ENCODE measurements around the gene GRK3.

Gene GRK3

DNA sequence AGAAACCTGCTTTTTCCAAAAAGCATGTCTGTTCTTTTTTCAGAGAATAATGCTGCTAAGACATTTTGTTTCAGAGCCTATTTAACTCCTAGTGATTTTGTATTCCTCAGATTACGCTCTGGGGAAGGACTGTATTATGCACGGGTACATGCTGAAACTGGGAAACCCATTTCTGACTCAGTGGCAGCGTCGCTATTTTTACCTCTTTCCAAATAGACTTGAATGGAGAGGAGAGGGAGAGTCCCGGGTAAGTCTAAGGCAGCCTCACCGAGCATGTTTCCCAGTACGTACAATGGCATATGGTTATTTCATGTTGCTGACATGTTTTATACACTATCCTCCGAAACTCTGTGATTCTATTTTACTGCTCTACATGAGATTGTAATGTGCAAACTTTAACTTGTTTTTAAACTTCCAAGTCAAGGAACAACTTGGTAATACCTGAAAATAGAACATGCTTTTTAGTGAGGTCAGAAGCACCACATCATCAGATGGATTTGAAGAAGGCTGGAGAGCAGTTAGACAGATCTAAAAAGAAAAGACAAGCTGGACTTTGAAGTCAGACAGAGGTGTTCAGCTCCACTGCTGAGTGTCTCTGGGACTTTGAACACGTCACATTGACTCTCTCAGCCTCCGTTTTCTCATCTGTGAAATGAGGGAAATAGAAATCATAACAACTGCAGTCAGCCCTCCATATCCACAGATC is 153.8 kb downstream of the GRK3 start:
- no peak for FAIRE-seq

DNA sequence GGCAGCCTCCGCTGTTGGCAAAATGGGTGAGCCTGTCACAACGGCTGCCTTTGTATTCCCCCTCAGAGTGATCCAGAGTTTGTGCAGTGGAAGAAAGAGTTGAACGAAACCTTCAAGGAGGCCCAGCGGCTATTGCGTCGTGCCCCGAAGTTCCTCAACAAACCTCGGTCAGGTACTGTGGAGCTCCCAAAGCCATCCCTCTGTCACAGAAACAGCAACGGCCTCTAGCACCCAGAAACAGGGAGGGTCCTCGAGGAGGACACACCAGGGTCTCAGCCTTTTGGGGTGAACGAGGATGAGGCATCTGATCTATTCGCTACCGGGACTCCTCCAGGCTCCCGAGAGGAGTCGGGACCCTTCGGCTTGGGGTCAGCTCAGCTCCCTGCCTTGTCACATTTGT is 157.7 kb downstream of the GRK3 start:
- DNase-seq (ENCODE audit: insufficient read length, low spot score) (no peak), FAIRE-seq (no peak)

More for the DNA sequence above, 153.8 kb downstream of the GRK3 start:
- no peak for DNase-seq (ENCODE audit: insufficient read length, low spot score)

GRCh38 chr22:25722626-25723025 is 158.2 kb downstream of the GRK3 start:
- no peak for DNase-seq (ENCODE audit: insufficient read length, low spot score)
- no peak for FAIRE-seq

DNA sequence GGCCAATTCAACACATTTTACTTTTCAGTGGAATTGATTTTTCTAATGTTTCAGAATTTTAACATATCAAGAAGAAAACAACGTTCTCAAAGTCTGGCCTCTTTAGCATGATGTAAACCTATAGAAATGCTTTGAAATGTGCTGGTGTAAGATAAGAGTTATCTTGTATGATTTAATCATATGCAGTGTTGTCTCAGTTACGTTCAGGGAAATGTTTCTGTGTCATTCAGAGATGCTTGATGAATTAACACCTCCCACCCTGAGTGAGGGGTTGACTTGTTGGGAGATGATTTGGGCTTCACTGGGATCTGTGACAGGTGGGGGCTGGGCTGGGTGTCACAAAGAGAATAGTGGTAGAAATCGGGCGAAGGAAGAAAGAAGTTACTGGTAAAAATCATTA is 161.8 kb downstream of the GRK3 start:
- FAIRE-seq (no peak), DNase-seq (ENCODE audit: insufficient read length, low spot score) (no peak)

DNA sequence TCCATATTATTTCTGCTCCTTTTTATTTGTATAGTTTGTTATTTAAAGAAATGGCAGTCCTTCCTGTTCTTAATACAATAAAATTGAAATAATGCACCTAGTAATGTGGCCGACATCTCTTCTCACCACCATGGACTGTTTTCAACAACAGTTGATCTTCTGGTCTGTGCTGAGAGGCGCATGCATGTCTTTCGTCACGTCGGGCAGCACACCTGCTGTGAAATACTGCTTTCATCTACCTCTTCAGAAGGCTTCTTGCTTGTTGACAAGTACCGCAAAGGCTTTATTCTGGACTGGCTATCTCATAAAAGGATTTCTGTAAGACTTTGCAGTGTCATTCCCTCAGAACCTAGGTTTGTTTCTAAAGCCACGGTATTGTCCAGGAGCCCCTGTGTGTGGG is 163.6 kb downstream of the GRK3 start:
- no peak for DNase-seq (ENCODE audit: insufficient read length, low spot score)

GRCh38 chr22:25729016-25729995 is 164.8 kb downstream of the GRK3 start:
- DNase-seq (ENCODE audit: insufficient read length, low spot score) (no peak), FAIRE-seq (no peak)

More for the DNA sequence above, 163.6 kb downstream of the GRK3 start:
- FAIRE-seq = no peak

GRCh38 chr22:25735650-25736049 is 171.2 kb downstream of the GRK3 start:
- no peak for DNase-seq (ENCODE audit: insufficient read length, low spot score)
- no peak for FAIRE-seq

DNA sequence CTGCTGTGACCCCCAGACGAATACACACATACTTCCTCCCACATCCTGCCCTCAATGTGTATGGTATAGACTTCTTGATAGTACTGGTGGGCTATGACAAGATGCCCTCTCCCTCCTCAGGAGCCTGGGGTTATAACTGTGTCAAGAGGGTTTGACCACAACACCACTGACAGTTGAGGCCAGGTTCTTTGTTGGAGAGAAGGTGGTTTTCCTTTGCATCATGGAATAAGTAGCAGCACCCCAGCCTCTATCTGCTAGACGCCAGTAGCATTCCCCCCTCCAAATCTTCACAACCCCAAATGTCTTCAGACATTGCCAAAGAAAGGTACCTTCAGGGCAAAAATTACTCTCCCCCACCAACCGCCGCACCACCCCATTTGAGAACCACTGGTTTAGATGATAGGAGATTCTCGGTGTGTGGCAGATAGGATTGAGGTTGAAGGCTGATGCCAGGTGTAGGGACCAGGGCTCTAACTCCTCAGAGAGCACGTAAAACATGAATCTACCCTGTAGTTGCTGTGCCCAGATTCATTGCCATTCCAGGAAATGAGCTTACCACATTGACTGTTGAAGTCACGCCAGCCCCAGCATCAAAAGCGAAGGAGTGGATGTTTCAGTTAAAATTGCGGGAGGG is 172.0 kb downstream of the GRK3 start:
- no peak for DNase-seq (ENCODE audit: insufficient read length, low spot score)
- no peak for FAIRE-seq

GRCh38 chr22:25739659-25740344 is 175.3 kb downstream of the GRK3 start:
- DNase-seq (ENCODE audit: insufficient read length, low spot score) (no peak), FAIRE-seq (no peak)

GRCh38 chr22:25741692-25742626 is 177.5 kb downstream of the GRK3 start, which contains the start of gene MYO18B:
Gene MYO18B, plus strand, starts transcription at chr22:25742188. Its CDS starts 18,905 bp downstream, at chr22:25761093.
- no peak for FAIRE-seq

DNA sequence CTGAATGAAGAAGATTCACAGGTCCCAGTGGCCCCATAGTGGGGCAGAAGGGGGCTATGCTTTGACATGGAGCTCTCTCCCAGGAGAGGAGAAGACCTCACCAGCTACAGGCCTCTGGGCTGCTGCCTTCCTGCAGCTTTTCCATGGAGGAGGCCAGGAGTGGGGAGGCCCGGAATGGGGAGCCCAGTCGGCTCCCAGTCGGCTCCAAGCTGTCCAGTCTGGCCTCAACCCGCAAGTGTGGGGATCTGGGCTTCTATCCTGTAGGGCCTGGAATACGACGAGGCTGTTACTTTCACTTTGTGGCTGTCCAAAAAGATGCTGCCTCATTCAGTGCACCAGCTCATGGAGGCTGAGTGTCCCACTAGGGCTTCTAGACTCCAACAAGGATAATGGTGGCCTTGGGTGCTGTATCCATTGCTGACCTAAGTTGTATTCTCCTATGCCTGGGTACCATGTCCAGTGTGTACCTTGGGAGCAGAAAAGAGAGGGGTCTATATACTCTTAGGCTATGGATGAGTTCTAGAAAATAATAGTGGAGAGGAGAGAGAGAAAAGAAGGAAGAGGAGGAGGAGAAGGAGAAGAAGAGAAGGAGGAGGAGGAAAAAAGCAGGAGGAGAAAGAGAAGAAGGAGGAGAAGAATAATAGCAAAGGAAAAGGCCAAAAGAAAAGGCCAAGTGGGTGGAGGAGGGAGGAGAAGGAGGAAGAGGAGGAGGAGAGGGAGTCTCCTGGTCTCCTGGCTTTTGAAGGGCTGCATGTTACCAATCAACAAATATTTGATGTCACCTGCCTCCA is 178.6 kb downstream of the GRK3 start:
- DNase-seq (ENCODE audit: insufficient read length, low spot score) (no peak), FAIRE-seq (no peak)

More at GRCh38 chr22:25741692-25742626, 177.5 kb downstream of the GRK3 start, which contains the start of gene MYO18B:
- no peak for DNase-seq (ENCODE audit: insufficient read length, low spot score)

DNA sequence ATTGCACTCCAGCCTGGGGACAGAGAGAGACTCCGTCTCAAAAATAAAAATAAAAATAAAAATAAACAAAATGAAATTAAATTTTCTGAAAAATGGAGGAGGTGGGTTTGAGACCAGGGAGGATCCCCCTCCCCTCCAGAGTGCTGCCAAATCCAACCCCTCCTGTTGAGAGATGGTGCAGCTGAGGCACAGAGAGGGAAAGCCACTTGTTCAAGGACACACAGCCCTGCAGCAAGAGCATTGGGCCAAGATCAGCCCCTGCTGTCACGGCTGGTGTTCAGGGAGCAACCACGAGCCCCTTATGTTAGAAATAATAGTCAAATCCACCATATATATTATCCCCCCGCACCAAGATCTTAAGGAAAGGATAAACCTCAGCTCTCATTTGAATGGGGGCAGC is 180.2 kb downstream of the GRK3 start:
- FAIRE-seq = no peak
- no peak for DNase-seq (ENCODE audit: insufficient read length, low spot score)

DNA sequence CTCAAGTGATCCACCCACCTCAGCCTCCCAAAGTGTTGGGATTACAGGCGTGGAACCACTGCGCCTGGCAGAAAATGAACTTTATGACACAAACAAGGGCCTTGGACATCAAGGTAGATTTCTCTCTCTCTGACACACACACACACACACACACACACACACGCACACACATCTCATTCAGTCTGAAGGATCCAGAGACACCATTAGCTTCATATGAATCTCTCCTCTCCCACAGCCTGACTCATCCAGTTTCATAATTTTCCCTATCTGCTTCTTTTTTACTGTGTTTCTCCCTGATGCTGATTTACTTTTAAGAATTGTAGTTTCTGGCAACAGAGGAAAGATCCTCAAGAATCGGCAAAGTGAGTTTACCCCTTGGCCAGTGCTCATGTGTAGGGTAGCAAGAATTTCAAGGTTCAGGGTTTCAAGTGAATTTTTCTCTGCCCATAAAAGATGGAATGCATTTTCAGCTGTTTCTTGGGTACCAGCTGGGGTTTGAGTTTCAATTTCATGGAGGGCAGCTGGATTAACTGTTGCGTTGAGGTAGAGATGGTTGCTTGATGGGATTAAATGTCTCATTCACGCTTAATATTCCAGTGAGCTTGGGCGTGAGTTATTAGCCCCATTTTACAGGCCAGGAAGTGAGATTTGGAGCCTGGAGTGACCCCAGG is 181.0 kb downstream of the GRK3 start:
- no peak for FAIRE-seq
- no peak for DNase-seq (ENCODE audit: insufficient read length, low spot score)

DNA sequence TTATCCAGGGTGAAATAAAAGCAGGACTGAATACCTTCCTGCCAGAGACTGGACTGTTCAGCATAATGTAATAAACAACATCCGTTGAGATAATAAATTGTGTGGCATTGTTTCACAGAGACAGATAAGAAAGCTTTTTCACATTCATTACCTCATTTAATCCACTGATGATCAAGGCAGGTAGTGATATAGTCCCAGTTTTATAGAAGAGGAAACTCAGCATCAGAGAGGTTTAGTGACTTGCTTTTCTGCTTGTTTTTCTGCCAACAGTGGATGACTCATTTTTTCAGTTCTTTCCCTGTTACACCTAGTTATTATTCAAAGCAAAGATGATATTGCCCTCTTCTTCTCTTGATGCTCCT is 181.5 kb downstream of the GRK3 start:
- FAIRE-seq = no peak
- no peak for DNase-seq (ENCODE audit: insufficient read length, low spot score)

DNA sequence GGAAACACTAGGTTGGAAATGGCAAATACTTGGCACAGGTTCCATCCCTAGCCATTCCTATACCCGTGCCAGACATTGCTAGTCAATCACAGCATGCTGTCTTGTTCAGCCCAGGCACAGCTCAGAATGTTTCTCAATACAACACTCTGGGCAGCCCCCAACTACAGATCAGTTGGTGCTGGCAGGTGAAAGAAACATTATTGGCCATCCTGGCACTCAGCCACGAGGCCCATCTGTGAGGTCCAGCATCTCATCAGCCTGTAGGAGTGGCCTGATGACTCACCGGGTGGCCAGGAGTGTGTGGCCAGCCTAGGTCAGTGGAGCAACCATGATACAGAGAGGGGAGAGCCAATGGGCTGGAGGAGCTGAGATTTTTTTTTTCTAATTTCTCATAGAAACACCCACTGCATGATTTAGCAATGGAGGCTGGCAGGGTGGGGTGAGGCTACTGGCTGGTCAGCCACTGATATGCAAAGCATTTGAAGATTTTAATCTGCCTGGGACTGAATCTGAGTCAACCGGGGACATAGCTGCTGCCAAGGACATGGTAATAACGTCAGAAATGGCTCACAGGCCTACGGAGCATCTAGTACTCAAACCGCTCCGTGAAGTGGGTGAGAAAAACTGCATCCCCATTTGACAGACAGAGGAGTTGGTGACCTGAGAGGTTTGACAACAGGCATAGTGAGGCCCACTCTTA is 182.9 kb downstream of the GRK3 start:
- FAIRE-seq (no peak), DNase-seq (ENCODE audit: insufficient read length, low spot score) (no peak)

DNA sequence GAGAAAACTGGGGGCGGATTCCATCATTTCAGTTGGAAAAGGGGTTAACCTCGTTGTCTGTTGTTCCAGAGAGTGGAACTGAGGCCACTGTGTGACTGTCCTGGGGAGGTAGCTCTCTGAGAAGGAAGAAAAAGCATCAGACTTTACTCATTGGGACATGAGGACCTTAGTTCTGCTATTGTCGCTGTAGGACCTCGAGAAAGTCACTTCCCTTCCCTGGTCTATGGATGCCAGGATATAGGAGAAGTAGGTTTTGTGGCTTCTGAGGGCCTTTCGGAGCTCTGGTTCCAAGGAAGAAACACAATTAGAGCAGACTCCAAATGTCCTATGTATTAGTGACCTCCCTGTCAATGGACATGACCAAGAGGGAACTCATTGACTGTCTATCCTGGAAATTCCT is 183.7 kb downstream of the GRK3 start:
- DNase-seq (ENCODE audit: insufficient read length, low spot score) (no peak), FAIRE-seq (no peak)

- DNase-seq (ENCODE audit: insufficient read length, low spot score) (no peak), FAIRE-seq (no peak)
Measured at GRCh38 chr22:25748704-25749103, 184.2 kb downstream of the GRK3 start.

Measured in GM19239 (cell line).